Measurements from ENCODE around the gene CHIT1.
"Not testable (repeated sequence)": the region's sequence is repeated elsewhere in the genome, so short reads cannot be mapped to it uniquely, and the experiment has no call there.

CHIT1 gene

DNA sequence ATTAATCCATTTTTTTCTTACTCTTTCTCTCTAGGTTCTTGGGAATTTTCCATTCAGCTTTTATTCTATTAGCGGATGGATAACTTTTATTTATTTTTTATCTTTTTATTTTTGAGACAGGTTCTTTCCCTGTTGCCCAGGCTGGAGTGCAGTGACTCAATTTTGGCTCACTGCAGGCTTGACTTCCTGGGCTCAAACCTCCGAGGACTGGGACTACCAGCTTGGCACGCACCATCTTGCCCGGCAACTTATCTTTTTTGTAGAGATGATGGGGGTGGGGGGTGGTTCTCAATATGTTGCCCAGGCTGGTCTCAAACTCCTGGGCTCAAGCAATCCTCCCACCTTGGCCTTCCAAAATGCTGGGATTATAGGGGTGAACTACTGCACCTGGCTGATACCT, 36.1 kb upstream of the CHIT1 start:
- DNase-seq = no peak

DNA sequence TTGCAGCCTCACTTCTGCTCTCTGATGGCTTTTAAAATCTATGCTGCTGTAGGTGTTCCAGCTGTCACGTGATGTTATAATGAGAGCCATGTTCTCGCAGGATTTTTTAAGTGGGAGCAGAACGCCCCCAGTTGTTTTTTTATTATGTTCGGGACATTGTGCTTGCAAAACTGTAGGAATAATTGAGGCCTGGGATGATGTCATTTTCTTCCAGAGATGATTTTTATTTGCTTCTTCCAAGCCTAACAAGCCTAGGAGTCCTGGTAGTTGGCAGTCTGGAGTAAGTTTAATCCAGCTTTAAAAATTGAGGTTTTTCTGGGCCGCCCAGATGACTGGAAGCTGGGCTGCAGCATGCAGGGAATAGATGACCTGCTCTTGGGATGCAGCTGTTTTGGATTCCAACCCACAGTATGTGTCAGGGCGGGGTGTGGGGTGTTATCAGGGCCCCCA, 34.6 kb upstream of the CHIT1 start:
- no peak for DNase-seq

DNA sequence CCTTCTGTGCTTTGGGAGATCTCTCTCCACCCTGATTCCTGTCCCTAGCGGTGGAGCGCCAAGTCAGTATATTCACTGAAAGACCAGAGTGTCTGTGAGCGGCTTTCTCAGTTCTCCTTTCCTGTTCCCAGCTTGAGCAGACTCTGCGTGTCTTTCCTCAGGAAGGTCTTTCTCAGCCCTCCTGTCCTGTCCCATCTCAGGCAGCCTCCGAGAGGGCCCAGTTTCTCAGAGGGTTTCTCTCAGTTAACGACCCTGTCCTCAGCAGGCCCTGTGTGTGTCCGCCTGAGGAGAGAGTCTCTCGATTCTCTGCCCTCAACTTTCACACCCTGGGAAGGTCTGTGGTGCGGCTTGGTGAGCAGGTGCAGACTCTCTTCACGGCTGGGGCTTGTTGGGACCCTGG, 34.0 kb upstream of the CHIT1 start:
- DNase-seq = no peak

DNA sequence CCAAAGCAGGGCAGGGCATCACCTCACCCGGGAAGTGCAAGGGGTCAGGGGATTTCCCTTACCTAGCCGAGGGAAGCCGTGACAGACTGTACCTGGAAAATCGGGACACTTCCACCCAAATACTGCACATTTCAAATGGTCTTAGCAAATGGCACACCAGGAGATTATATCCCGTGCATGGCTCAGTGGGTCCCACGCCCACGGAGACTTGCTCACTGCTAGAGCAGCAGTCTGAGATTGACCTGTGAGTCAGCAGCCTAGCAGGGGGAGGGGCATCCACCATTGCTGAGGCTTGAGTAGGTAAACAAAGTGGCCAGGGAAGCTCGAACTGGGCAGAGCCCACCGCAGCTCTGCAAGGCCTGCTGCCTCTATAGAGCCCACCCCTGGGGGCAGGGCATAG, 27.2 kb upstream of the CHIT1 start:
- not testable (repeated sequence) for DNase-seq

DNA sequence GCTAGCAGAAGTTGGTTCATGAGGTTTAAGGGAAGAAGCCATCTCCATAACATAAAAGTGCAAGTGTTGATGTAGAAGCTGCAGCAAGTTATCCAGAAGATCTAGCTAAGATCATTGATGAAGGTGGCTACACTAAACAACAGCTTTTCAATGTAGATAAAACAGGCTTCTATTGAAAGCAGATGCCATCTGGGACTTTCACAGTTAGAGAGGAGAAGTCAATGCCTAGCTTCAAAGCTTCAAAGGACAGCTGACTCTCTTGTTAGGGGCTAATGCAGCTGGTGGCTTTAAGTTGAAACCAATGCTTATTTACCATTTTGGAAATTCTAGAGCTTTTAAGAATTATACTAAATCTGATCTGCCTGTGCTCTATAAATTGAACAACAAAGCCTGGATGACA, 25.3 kb upstream of the CHIT1 start:
- DNase-seq = not testable (repeated sequence)

DNA sequence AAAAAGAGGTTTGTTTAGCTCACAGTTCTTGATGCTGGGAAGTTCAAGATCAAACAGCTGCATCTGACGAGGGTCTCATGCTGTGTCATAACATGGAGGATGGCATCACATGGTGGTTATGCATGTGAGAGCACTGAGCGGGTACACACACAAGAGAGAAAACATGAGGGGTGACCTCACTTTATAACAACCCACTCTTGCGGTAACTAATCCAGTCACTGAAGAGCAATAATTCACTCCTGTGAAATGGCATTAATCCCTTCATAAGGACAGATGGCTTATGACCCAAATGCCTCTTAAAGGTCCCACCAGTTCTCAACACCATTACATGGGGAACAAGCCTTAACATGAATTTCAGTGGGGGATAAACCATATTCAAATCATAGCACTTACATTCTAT, 23.2 kb upstream of the CHIT1 start:
- no peak for DNase-seq

DNA sequence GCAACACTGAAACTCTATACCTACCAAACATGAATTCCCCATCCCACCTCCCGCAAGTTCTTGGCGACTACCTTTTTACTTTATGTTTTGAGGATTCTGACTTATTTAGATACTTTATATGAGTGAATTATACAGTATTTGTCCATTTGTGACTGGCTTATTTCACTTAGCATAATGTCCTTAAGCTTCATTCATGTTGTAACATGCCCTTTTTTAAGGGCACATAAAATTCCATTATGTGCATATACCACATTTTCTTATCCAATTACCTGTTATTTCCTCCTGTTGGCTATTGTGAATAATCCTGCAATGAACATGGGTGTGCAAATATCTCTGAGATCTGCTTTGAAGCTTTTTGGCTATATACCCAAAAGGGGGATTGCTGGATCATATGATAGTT, 22.0 kb upstream of the CHIT1 start:
- DNase-seq = no peak

DNA sequence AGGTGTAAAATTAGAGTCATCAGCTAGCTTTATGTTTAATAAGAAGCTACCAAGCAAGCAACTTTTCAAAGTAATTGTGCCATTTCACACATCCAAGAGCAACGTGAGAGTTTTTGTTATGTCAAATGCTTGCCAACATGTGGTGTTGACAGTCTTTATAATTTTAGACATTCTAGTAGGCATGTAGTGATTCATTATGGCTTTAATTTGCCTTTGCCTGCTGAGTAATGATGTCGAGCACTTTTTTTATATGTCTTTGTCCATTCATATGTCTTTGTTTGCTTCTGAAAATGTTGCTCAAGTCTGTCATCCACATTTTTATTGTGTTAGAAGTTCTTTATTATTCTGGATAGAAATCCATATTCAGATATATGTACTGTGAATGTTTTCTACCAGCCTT, 21.4 kb upstream of the CHIT1 start:
- peak; percentile 13 for DNase-seq

DNA sequence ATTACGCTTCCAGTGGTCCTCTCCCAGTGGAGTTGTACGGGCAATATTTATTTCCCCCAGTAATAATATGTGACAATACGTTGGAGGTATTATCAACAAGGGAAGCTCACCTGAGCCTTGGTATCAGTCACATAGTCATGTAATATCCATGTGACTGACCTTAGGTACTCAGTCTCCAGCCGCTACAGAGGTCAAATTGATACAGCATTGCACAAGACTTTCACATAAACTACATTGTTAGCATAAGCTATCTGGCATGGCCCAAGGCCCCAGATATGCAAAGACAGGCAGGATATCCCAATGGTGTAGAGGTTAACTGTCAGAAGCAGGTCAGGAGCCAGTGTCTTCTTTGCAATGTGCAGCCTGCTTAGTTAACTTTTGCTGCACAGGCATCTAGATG, 15.3 kb upstream of the CHIT1 start:
- no peak for DNase-seq

DNA sequence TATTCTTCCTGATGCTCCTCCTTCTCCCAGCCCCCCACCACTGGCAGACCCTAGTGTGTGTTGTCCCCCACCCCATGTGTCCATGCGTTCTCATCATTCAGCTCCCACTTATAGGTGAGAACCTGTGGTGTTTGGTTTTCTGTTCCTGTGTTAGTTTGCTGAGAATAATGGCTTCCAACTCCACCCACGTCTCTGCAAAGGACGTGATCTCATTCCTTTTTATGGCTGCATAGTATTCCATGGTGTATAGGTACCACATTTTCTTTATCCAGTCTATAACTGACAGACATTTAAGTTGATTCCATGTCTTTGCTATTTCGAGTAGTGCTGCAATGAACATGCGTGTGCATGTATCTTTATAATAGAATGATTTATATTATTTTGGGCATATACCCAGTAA, 12.2 kb upstream of the CHIT1 start:
- DNase-seq = not testable (repeated sequence)

DNA sequence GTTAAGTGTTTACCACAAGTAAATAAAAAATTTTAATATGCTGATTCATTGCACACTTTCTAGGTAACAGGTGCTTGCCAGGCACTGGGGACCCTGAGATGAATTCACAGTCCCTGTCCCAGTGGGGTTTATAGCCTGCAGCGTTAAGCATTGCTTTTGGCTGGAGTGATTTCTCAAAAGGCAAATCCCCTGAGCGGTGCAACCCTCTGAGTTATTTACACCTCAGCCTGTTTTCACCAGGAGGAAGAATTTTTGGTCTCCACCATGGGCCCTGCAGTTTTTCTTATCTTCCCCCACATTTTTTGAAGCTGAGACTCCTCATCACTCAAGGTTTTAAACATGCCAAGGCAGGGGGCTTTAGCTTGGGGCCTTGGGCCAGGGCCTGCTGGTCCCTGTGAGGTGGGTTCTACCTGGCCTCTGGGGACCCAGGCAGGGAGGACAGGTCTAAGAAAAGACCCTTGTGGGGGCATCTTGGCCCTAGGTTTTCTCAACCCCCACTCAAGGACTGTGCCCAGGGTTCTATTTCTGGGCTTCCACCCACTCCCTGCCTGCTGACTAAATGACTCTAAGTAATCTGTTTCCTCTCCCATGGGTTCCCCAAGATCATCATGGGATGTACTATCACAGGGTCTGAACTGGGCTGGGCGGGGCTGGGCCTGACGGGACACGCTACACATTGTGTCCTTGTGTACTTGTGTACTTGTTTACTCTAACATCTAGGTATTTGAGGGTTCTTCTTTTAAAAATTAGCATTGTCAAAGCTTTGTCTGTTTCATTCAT, 10.2 kb upstream of the CHIT1 start:
- DNase-seq = no peak

DNA sequence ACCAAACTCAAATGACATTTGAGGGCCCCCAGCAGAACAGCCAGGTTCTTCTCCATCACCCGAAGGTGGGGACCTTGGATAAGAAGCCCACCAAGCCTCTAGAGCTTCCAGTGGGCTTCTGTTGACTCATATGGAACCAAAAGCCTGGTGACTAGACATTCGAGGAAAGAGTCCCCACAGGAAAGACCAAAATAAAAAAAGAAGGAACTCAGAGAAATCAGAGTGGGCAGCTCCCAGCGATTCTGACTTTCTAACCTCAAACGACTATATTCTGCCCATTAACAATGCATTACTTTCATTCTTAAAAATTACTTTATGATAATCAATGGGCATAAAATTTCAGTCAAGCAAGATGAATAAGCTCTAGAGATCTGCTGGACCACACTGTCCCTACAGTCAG, 9.6 kb upstream of the CHIT1 start:
- DNase-seq = no peak

DNA sequence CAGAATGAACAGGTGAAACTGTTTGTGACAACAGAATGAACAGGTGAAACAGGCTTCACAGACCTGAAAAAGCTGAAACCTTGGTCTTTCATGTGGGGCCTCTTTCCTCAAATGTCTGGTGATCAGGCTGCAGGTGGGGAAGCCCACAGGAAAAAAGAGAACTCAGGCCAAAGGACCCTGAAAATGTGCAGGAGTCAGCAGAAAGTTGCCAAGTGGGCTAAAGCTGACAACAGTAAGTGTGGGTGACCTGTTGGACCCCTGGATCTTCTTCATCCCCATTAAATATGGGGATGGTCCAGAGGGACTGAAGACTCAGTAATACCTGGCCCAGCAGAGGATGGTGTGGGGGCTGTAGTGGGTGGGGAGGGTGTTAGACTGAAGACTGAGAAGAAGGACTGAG, 9.1 kb upstream of the CHIT1 start:
- DNase-seq = no peak

DNA sequence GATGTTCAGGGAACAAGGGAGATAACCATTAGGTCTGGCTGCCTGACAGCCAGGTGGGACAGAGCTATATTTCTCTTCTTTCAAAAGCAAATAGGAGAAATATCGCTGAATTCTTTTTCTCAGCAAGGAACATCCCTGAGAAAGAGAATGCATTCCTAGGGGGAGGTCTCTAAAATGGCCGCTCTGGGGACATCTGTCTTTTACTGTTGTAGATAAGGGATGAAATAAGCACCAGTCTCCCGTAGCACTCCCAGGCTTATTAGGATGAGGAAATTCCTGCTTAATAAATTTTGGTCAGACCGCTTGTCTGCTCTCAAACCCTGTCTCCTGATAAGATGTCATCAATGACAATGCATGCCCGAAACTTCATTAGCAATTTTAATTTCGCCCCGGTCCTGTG, 5.4 kb upstream of the CHIT1 start:
- not testable (repeated sequence) for DNase-seq

DNA sequence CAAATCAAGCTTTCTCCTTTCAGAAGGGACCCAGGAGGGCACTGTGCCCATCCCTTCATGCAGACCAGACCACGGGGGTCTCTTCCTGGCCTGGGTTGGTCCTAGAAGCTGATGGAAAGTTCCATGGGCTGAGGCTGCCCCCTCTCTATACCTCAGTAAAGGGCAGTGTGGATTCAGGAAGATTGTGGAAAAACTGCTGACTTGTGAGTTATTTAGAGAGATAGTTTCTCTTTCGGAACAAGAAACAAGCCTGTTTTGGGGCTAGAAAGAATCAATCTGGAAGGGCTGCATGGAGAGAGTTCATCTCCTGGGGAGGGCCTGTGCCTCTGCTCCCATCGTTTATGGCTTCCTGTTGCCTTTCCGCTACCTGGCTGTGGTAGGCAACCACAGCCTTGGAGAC, 803 bp downstream of the CHIT1 start:
- DNase-seq = no peak

DNA sequence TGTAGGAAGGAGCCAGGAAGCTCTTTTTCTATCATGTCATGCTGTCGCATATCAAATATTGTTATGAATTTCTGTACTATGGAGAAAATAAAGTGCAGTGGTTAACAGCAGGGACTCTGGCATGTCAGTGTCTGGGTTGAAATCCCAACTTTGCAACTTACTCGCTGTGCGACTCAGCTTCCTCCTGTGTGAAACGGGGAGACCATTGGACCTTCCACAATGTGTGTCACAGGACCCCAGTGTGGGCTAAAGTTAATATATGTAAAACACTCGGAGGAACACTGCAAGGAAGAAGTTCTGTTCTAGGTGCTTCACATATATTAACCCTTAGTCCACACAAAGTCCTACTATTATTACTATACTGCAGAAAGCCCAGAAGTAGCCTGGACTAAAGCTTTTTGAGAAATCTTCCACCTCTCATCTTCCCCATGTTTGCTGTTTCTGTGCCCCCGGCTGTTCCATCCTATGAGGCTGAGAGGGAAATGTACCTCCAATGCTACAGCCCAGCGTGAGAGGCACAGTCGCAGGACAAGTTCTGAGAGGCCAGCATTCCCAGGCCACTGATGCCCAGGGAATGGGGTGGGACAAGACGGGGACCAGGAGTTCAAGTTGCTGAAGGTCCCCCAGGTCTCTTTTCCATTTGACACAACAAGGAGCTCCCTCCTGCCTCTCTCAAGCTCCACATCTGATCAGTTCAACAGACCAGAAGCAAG, 1.9 kb downstream of the CHIT1 start:
- DNase-seq = no peak

DNA sequence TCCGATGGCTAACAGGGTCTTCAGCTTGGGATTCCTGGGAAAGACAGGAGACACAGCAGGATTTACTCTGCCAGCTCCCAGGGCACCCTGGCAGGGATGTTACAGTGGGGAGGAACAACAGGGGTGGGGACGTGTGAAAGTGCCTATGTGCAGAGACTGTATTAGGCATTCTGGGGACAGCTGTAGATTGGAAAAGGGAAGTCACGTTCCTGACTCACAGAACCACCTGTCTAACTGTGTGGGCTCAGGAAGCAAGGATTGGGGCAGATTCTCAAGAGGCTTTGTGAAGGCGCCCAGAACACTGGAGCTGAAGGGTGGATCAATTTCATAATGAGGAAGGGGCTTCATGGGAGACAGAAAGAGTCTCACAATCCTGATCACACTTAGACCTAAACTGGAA, 4.4 kb downstream of the CHIT1 start:
- DNase-seq = no peak

DNA sequence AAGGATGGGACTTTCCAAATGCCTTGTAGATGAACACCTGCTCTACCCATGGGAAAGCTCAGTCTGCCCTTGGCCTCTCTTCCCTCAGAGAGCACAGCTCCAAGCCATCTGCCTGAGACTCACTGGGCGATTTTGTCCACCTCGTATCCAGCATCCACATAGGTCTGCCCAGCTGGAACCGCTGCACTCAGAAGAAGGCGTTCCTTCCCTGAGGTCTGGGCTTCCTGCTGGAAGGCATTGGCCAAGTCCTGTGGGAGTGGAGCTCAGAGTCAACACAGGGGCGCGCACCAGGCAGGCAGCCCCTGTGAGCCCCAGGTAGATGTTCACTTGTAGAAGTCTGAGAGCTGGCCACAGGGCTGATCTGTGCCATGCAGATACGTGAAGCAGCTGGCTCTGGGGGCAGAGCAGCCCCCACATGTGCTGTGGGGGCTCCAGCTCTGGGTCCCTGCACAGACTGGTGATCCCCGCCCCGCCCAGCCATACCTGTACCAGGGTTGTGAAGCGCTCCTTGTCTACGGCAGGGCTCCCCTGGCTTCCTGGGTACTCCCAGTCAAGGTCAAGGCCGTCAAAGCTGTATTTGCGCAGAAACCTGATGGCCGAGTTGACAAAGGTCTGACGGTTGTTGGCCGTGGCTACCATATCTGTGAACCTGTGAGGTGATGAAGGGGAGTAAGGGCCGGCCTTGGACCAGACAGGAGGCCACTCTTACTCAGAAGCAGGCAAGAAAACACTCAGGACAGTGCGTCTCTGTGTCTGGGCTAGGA, 6.3 kb downstream of the CHIT1 start:
- DNase-seq = no peak

DNA sequence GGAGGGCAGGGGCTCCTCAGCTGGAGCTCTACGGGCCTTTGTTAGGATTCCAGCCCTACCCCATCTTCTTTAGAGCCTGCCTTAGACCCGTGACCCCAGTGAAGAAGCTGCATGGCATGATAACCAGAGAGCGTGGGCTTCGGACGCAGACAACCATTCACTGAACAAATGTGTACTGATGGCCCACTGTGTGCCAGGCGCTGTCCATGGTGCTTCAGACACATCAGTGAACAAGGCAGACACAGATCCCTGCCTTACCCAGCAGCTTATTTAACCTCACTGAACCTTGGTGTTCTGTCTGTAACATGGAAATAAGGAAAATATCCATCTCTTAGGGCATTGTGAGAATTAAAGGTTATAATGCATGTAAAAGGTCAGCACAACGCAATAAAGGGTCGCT, 9.5 kb downstream of the CHIT1 start:
- DNase-seq = no peak

DNA sequence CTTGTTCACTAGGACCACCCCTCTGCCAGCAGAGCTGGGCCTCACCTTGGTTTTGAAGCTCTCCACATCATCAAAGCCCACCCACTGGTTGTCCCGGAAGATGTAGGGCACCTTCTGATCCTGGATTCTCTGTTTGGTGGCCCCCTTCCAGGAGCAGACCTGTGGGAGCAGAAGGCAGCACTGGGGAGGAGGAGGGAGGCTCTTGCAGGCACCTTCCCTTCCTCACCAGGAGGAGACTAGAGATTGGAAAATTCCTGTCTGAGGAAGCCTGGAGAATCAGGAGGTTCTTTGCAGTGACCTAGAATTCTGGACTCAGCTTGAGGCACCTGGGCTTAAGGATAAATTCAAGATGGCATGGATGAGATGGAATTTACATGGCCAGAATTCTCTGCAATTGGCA, 10.3 kb downstream of the CHIT1 start:
- DNase-seq = no peak

DNA sequence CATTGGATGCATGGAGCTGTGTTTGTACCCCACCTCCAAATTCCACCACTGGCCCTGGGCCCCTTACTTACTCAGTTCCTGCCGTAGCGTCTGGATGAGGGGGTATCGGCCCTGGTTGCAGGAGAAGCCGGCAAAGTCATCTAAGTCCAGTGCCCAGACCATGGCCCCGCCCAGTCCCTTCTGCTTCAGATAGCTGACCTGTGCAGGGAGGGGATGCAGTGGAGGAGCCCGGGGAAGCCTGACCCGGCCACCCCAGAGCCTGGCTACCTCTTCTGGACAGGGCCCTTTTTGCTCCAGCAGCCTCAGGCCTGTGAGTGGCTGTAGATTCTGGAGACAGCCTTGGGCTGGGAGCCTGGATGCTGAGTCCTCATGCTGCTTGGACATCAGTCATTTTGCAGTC, 11.8 kb downstream of the CHIT1 start:
- no peak for DNase-seq

DNA sequence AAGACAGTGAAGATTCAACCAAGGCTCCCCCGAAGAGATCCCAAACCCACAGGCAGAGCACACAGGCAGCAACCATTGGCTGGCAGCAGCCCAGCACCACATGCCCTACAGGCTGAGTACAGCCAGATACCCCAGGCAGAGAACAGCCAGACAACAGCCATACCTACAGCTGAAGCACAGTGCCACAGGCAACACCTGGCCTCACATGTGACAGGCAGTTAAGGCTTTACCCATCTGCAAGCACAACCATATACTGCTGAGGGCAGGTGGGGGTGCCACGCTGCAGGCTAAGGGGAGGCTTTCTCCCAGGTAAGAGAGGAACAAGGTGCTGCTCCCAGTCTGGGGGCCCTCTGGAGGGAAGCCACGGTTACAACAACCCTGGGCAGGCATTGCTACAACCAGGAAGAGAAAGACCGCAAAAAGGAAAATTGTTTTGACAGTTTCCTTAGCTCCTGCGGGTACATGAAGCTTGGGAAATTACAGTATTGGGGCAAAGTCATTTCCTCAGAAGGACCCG, 12.3 kb downstream of the CHIT1 start:
- DNase-seq = no peak

Data from fibroblast of skin of abdomen (primary cell).